HUES64 (cell line): ENCODE measurements around the gene CC2D2A.

Experiments
- H3K27ac ChIP-seq: 2 replicates; pipeline ENCODE4 v1.7.0; 2013; ENCODE audit warnings: low read depth, low read length, inconsistent platforms
- H3K27me3 ChIP-seq: 2 replicates; pipeline ENCODE4 v1.6.1; 2013; ENCODE audit warnings: mild to moderate bottlenecking, low read length; ENCODE audit not compliant: insufficient read depth
- H3K36me3 ChIP-seq: 2 replicates; pipeline ENCODE4 v1.6.1; 2013; ENCODE audit warnings: mild to moderate bottlenecking, low read length; ENCODE audit not compliant: insufficient read depth
- H3K4me1 ChIP-seq: 2 replicates; pipeline ENCODE4 v1.6.1; 2013; ENCODE audit warnings: mild to moderate bottlenecking, low read length, moderate library complexity; ENCODE audit not compliant: insufficient read depth
- H3K4me3 ChIP-seq: 2 replicates; pipeline ENCODE4 v1.5.1; 2013; ENCODE audit warnings: mild to moderate bottlenecking, low read length, moderate library complexity
- H3K9ac ChIP-seq: 2 replicates; pipeline ENCODE4 v1.6.1; 2013; ENCODE audit warnings: mild to moderate bottlenecking, low read depth, low read length
- H3K9me3 ChIP-seq: 2 replicates; pipeline ENCODE4 v1.6.1; 2013; ENCODE audit warnings: low read depth, low read length; ENCODE audit not compliant: insufficient read depth
- WGBS: fragments of 150-250, 120-280 bp; methylation state at CpG from one replicate; pipeline ENCODE4 v1.1.7; 2013; ENCODE audit warnings: missing lambda C conversion rate; 5-methylcytosine and 5-hydroxymethylcytosine counted together

The CC2D2A gene

DNA sequence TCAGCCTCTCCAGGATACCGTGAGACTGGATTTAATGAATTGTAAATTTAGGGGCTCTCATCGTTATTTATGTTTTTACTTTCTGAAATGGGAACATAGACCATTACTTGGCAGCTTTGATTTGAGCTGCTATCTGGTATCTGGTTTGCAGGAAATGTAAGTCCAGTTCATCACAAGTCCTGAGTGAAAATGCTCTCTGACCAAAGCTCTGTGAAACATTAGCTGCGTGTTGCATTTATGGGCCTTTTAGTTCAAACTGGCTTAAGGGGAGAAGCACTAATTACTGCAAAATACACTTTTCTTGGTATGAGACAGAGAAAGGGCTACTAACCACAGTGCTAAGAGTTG, 420 bp downstream of the CC2D2A start:
- H3K27me3 ChIP-seq: no peaks in the 10 kb centered on the region
- H3K9ac ChIP-seq: peak overlapping the region; percentile 47
- WGBS: 25% methylated on average over 3 of the region's 3 CpGs

DNA sequence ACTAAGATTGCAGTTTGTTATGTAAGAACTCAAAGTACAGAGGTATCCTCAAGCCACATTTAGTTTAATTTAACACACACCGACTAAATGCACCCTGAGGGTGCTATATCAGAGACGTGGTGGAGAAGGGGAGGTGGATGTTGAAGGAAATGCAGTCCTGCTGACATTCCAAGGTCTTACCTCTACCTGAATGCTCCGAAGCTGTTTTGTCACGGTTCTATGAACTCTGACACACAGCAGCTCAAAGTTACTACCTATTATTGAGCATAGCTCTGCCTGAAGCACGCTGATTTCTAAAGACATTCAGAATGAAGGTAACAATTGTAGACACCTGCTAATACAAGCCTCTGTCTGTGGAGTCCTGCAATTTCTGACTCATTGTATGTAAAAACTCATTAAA, 6.7 kb downstream of the CC2D2A start:
- H3K27me3 ChIP-seq: no peaks in the 10 kb centered on the region
- WGBS: 89% methylated on average over 4 of the region's 5 CpGs
- no peak overlapping the region for H3K9ac ChIP-seq
- H3K4me3 ChIP-seq: no peak overlapping the region
- H3K9me3 ChIP-seq: no peaks in the 10 kb centered on the region
- no peaks in the 10 kb centered on the region for H3K36me3 ChIP-seq
- H3K4me1 ChIP-seq: peaks cover 22% of the 10 kb centered on the region
- H3K27ac ChIP-seq: no peak overlapping the region

More for the DNA sequence above, 420 bp downstream of the CC2D2A start:
- no peaks in the 10 kb centered on the region for H3K9me3 ChIP-seq
- H3K4me1 ChIP-seq: peaks cover 26% of the 10 kb centered on the region
- H3K27ac ChIP-seq: no peak overlapping the region
- H3K36me3 ChIP-seq: no peaks in the 10 kb centered on the region
- peak overlapping the region; percentile 54 for H3K4me3 ChIP-seq

DNA sequence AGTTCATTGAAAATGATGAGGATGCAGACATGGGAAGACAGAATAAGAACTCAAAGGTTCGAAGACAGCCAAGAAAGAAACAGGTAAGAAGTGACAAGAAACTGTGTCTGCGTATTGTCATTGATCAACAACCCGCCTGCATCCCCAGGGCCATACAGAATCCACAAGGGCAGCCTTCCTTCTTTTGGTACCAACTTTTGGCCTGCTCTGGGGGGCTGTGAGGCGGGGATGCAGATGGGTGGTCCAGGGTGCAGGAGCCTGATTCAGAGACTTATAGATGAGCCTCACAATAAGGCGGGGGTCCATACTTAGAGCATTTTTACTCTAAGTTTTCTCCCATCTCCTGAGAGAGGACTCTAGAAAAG, 9.0 kb downstream of the CC2D2A start:
- 0 out of 2 replicates have a peak, but pooled peaks cover 4% of the 10 kb centered on the region for H3K36me3 ChIP-seq
- H3K9me3 ChIP-seq: no peaks in the 10 kb centered on the region
- 76% methylated on average over 5 of the region's 5 CpGs for WGBS
- no peaks in the 10 kb centered on the region for H3K27me3 ChIP-seq
- 0 out of 2 replicates have a peak overlapping the region, but pooled peaks have one; percentile 61 for H3K4me3 ChIP-seq
- no peak overlapping the region for H3K9ac ChIP-seq
- H3K27ac ChIP-seq: no peak overlapping the region
- H3K4me1 ChIP-seq: peaks cover 8% of the 10 kb centered on the region; the same call in 1 of the 2 replicates

DNA sequence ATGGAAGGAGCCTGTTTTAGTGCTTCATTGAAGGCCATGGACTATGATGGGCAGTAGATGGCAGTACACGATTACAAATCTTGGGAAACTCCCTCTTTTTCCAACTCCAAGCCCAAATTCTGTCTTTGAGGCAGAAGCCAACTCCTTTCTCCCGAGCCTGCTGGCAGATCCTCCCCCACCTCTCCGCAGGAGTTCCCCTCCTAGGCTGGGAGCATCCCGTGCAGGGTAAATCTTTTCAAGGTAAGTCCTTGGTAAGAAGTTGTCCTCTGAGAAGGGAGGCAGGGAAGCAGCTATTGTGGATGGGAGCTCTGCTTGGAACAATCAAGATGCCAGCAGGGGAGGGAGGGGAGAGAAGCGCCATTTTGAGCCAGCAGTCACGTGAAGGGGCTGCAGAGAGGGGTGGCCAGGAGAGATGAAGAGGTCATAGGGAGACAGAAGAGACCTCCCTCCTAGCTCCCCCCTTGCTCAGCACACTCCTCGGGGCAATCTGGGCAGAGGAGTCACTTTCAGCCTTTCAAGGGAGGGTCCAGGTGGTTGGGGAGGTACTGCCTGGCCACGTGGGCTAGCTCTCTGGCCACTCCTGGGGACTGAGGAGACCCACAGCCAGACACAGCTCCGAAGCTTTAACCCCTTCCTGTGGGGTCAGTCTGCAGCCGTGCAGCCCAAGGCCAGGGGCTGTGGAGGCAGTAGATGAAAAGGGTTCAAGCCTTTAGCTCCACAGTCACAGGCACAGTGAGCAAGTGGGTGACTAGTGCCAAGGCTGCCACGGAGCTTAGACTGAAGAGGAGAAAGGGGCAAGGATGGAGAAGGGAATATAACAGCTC, 9.6 kb downstream of the CC2D2A start:
- H3K27me3 ChIP-seq: no peaks in the 10 kb centered on the region
- H3K4me1 ChIP-seq: peaks cover 8% of the 10 kb centered on the region; the same call in 1 of the 2 replicates
- peak overlapping the region; percentile 89 for H3K9ac ChIP-seq
- H3K36me3 ChIP-seq: 0 out of 2 replicates have a peak, but pooled peaks cover 4% of the 10 kb centered on the region
- peak overlapping the region; percentile 88 for H3K27ac ChIP-seq
- peak overlapping the region; percentile 61 for H3K4me3 ChIP-seq
- WGBS: 11% methylated on average over 11 of the region's 11 CpGs
- H3K9me3 ChIP-seq: no peaks in the 10 kb centered on the region

DNA sequence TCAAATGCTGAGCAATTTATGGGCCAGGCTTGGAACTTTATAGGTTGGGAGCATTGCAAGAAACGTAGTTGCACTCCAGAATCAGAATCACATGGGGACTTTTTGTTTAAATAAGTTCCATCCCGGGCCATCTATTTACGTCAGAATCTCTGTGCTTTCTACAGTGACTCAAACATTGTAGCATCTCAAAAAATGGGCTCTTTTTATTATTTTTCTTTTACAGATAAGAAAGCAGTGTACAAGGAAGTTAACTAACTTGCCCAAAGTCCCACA, 10.2 kb downstream of the CC2D2A start:
- Histone ChIP-seq H3K4me1 (peaks cover 8% of the 10 kb centered on the region; the same call in 1 of the 2 replicates), H3K27me3 (no peaks in the 10 kb centered on the region), H3K36me3 (0 out of 2 replicates have a peak, but pooled peaks cover 4% of the 10 kb centered on the region), H3K27ac (peak overlapping the region; percentile 88), H3K9me3 (no peaks in the 10 kb centered on the region), H3K4me3 (peak overlapping the region; percentile 61), H3K9ac (peak overlapping the region; percentile 89)
- WGBS: 74% methylated on average over 3 of the region's 3 CpGs

DNA sequence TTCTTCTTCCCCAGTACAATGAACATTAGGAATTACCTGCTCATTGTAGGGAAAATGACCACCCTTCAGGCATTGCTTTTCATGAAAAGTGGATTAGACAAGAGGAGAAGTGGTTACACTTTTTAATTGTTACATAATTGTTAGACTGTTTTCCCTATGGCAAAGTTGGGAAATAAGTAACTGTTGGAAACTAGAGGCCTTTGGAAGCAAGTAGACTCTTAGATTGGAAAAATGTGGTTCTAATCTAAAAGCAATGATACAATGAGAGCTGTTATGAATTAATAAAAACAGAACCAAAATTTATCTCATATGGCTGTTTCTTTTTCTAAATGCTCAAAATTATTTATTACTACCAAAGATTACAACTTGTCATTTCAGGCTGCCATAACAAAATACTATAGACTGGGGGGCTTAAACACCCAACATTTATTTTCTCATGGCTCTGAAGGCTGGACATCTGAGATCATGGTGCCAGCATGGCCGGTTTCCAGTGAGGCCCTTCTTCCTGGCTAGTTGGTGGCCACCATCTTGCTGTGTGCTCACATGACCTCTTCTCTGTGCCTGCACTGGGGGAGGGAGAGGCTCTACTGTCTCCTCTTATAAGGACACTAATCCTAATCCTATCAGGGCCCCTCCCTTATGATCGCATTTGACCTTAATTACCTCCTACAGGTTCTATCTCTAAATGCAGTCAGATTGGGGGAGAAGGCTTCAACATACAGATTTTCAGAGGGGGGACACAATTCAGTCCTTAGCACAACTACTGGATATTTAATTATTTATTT, 12.5 kb downstream of the CC2D2A start:
- Histone ChIP-seq H3K36me3 (0 out of 2 replicates have a peak, but pooled peaks cover 4% of the 10 kb centered on the region), H3K4me1 (peaks cover 8% of the 10 kb centered on the region; the same call in 1 of the 2 replicates), H3K9me3 (no peaks in the 10 kb centered on the region), H3K27ac (no peak overlapping the region), H3K27me3 (no peaks in the 10 kb centered on the region), H3K4me3 (no peak overlapping the region), H3K9ac (no peak overlapping the region)
- WGBS: 90% methylated on average over 2 of the region's 2 CpGs

DNA sequence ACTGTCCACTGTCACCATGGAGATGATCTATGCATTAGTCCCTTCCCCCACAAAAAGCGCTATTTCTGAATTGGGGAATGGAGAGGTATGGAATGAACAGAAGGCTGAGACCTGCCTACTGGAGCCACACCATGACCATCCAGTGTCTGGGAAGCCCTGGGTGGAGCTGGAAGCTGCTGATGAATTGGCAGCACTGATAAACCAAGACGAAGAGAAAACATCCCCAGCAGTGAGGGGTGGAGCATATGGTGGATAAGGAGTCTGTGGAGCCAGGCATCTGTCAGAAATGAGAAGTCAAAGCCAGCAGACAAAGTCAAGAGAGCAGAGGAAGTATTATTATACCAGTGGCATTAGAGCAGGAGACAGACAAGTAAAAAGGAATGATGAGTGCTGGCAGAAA, 13.2 kb downstream of the CC2D2A start:
- H3K4me3 ChIP-seq: no peak overlapping the region
- H3K27me3 ChIP-seq: no peaks in the 10 kb centered on the region
- peaks cover 8% of the 10 kb centered on the region; the same call in 1 of the 2 replicates for H3K4me1 ChIP-seq
- H3K9ac ChIP-seq: no peak overlapping the region
- no peak overlapping the region for H3K27ac ChIP-seq
- H3K36me3 ChIP-seq: 0 out of 2 replicates have a peak, but pooled peaks cover 4% of the 10 kb centered on the region
- H3K9me3 ChIP-seq: no peaks in the 10 kb centered on the region
- WGBS: 57% methylated on average over 1 of the region's 2 CpGs

DNA sequence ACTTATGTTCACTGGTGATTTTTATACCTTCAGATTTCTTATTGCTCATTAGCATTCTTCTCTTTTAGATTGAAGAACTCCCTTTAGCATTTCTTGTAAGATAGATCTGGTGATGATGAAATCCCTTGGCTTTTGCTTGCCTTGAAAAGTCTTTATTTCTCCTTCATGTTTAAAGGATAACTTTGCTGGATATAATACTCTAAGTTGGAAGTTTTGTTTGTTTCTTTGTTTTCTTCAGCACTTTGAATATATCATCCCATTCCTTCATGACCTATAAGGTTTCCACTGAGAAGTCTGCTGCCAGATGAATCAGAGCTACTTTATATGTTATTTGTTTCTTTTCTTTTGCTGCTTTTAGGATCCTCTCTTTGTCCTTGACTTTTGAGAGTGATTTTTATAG, 18.5 kb downstream of the CC2D2A start:
- Histone ChIP-seq H3K4me1 (no peaks in the 10 kb centered on the region), H3K9ac (no peak overlapping the region), H3K4me3 (no peak overlapping the region), H3K27me3 (no peaks in the 10 kb centered on the region), H3K9me3 (no peaks in the 10 kb centered on the region), H3K27ac (no peak overlapping the region), H3K36me3 (peaks cover 3% of the 10 kb centered on the region; the same call in 1 of the 2 replicates)

DNA sequence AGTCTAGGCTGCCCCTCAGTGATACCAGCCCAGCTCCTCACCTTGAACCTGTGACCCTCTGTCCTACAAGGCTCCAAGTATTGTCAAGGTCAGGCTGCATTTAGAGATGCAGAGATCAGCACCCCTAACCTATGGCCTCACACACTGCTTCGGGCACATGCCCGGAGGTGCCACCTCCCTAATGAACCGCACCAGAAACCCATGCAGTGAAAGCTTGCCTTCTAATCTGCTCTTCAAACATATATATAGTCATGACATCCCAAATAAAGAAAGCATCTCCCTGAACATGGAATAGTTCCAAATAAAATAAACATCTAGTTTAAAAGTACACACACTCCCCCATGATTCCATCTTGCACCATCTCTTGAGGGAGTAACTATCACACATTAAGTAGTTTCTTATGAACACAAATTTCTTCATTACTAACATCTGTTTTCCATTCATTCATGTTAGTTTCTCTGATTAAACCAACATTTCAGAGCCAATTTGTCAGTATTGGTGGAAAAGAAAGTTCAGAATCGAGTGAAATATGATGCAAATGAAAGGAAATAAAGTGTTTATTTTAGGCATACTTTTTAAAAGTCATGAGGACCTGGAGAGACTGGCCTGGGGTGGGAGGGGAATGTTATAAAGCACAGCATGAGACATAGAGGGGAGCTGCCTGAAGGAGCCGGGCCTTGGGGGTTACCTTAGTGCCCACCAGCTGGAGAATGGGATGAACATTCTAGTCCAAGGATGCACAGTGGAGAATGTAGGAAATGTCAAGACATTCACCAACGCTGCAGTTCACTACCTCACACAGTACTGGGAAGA, 19.2 kb downstream of the CC2D2A start:
- Histone ChIP-seq H3K4me1 (no peaks in the 10 kb centered on the region), H3K9me3 (no peaks in the 10 kb centered on the region), H3K27me3 (no peaks in the 10 kb centered on the region), H3K27ac (no peak overlapping the region), H3K4me3 (no peak overlapping the region), H3K9ac (no peak overlapping the region), H3K36me3 (peaks cover 3% of the 10 kb centered on the region; the same call in 1 of the 2 replicates)
- WGBS: 92% methylated on average over 5 of the region's 6 CpGs

DNA sequence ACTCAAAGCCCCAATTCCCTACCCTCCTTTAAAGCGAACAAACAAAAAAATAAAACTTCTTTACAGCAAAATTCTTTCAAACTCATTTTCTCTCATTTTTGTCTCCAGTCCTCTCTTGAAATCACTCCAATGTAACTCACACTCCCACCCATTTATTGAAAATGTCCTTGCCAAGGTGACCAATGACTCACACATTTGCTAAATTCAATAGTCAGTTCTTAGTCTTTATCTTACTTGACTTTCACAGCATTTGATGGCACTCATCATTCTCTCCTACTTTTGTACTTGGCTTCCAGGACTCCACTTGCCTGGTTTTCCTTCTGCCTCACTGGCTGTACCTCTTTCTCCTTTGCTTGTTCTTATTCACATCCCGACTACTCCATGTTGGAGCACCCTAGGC, 19.9 kb downstream of the CC2D2A start:
- Histone ChIP-seq H3K4me1 (no peaks in the 10 kb centered on the region), H3K27me3 (no peaks in the 10 kb centered on the region), H3K27ac (no peak overlapping the region), H3K9ac (no peak overlapping the region), H3K4me3 (no peak overlapping the region), H3K9me3 (no peaks in the 10 kb centered on the region), H3K36me3 (peaks cover 3% of the 10 kb centered on the region; the same call in 1 of the 2 replicates)
- WGBS: 95% methylated on average over 2 of the region's 2 CpGs

DNA sequence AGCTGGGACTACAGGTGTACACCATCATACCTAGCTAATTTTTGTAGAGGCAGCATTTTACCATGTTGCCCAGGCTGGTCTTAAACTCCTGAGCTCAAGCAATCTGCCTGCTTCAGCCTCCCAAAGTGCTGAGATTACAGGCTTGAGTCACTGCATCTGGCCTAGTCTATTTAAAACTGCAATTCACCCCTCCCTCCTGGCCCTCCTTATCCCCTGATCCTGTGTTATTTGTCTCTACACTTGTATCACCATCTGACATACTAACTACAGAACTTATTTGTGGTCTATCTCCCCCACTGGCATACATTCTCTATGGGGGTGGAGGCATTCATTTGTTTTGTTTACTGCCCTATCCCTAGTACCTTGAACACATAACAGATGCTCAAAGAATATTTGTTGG, 23.7 kb downstream of the CC2D2A start:
- no peak overlapping the region for H3K9ac ChIP-seq
- H3K27me3 ChIP-seq: no peaks in the 10 kb centered on the region
- H3K27ac ChIP-seq: no peak overlapping the region
- peaks cover 7% of the 10 kb centered on the region; the same call in 1 of the 2 replicates for H3K9me3 ChIP-seq
- no peak overlapping the region for H3K4me3 ChIP-seq
- peaks cover 2% of the 10 kb centered on the region; the same call in 1 of the 2 replicates for H3K36me3 ChIP-seq
- no peaks in the 10 kb centered on the region for H3K4me1 ChIP-seq
